ENCODE measurements around the gene MLIP.
A peak's percentile ranks its signal among the peaks of the same experiment; 100 is the strongest.

MLIP gene

DNA sequence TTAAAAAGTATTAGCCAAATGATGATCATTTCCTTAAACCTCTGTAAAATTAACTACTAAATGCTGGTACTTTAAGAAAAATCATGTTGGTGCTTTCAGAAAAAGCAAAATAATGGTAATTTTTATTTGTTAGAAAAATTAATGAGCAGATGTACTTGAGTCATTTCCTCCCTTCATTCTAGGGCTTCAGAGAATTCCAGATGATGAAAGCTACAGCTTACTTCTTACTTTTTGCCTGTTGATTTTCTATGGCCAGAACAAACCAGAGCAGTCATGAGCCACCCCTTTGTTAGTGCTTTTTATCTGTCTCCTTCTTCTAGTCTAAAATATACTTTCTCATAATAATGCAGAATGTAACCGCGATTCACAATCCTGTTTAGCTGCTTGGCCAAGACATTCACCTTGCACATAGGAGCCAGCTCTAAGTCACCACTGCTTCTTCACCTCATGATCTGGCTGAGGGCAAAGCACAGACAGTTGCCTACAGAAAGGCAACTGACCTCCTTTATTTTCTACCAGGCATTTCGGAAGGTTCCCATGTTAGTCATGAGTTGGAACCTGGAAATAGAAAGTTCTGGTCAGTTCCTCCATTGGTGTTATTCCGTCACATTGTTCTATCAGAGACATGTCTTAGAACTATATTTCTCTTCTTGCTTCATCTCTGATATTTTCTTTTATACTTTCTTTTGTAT is 153.5 kb downstream of the MLIP start:
- no peak for FAIRE-seq
- DNase-seq (ENCODE audit: insufficient read length, low spot score): no peak

DNA sequence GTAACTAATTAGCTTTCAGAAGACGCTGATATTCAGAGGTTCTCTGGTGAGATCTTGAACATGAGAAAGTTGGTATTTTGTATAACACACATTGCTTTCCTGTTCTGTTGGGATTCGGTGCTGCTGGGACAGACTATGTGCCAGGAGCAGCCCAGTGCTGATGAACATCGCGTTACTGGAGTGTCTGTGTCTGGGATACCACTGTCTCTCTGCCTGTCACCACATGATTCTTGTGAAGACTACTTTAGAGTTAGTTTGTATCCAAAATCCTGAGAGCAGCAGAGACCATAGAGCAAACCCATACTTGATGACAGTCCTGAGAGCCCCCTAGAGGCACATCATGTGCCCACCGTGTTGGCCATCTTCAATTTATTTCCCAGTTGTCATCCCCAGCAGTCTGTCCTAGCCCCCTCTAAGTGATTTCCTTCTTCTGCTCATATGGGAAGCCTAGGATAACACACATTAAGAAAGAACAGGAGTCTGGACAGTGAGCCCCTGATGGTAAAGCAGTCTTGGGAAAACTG is 155.2 kb downstream of the MLIP start:
- DNase-seq (ENCODE audit: insufficient read length, low spot score) (no peak), FAIRE-seq (no peak)

DNA sequence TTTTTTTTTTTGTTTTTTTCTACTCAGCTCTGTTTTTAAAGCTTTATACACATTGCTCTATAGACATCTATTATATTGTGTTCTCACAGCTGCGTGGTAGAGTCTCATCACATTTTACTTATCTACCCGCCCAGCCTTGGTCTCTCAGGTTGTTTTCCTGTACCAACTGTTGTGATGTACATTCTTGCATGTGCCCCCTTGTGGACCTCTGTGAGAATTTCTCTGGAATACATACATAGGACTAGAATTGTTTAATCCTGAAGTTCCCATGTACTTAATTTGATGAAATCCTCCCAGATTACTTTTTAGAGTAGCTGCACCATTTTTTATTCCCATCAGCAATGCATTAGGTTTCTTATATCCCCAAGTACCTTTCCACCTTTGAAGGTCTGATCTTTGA is 156.6 kb downstream of the MLIP start:
- DNase-seq (ENCODE audit: insufficient read length, low spot score) (no peak), FAIRE-seq (peak; percentile 51)

DNA sequence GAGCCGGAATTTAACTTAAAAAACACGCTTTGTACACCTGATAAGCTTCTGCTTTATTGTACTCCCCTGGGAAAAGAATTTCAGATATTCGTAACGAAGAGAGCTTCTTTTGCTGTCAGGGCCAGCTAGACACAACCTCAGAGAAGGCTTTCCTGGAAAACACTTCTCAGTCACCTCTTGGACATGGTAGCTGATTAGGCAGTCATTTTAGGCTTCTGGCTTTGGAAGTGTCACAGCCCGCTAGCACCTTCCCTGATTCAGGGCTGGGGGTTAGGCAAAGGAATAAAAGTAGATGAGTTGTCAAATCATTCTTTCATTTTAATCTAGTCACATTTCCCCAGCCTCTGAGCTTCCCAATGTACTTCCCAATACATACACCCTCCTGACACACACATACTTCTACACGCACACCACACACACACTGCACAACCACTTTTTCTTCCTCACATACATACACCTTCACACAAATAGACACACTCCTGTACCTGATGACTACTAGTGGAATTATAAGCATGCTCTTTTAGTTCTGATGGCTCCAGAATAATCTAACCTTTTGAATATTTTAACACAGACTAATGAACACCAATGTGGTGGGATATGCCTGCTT is 162.1 kb downstream of the MLIP start:
- FAIRE-seq (no peak), DNase-seq (ENCODE audit: insufficient read length, low spot score) (no peak)

DNA sequence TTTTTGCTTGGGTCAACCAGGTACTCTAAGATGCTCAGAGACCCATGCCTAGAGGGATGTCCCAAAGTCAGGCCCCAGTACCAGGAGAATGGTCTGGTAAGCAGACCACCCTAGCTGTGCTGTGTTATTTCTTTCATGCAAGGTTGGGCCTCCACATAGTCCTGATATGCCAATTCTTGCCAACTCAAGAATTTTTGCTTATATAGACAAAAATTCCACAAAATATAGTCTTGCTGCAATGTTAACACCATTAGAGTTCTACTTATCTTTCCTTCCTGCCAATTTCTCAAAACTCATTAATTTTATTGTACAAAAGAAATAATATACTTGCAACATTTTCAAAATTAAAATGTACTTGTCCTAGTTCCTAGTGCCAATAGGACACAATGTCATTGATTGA is 163.1 kb downstream of the MLIP start:
- FAIRE-seq: no peak

DNA sequence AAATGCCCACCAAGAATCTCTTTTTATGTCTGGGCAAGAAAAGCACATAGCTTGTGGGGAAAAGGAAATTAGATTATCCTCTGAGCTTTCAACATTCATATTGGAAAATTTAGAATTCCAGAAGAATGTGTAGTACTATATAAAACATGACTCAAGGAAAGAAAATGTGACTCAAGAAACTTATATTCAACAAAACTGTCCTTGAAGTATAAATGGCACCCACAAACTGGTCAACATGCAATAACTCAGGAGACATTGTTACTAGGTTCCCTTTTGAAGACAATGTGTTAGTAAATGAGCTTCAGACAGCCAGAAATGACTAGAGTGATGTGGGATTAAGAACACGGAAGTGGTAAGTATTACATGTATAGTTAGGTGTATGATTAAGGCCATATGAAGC is 170.9 kb downstream of the MLIP start:
- DNase-seq (ENCODE audit: insufficient read length, low spot score) (no peak), FAIRE-seq (peak; percentile 33)

More for the DNA sequence above, 163.1 kb downstream of the MLIP start:
- no peak for DNase-seq (ENCODE audit: insufficient read length, low spot score)

DNA sequence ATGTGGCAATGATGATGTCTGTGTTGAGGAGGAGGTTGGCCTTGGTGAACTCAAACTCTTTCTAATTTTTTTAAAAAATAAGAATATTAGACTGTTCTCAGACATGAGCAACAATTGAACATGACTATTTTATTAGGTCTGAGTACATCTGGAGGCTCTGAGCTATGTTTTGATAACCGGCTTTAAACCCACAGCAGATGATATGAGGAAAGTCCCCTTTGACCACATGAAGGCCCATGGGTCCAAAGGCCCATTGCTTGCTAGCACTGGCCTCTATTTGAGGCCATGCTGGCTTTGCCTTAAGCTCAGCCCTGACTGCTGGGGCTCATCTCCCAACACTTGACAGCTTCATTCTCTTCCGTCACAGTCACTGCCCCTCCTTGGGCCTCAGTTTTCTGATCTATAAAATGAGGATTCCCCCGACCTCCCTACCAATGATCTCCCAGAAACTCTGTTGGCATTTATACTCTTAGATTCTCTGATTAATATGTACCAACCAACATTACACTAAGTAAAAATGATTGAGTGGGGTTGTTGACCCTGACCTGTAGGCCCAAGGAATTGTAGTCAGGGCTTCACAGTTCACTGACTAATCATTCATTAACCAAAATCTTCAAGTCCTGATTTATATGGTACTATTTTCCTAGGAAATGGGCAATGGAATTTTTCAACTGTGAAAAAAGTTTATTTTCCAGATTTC is 173.1 kb downstream of the MLIP start:
- DNase-seq (ENCODE audit: insufficient read length, low spot score): no peak
- peak; percentile 26 for FAIRE-seq

DNA sequence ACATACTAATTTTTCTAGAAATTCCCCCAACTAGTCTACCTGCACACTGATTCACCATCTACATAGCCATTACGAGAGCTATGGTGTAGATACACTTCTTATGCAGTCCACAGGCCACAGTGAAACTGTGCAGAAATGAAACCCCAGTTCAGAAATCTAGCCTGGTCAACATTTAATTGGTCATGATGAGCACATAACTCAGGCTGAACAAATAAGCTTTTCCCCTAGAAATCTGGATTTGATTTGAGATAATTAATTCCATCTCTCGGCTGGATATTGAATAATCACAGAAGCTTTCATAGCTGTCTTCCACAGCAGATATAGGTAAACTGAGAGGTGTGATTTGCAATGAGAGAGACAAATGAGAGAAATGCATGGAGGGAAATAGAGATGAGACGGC is 174.4 kb downstream of the MLIP start:
- DNase-seq (ENCODE audit: insufficient read length, low spot score) (no peak), FAIRE-seq (no peak)

DNA sequence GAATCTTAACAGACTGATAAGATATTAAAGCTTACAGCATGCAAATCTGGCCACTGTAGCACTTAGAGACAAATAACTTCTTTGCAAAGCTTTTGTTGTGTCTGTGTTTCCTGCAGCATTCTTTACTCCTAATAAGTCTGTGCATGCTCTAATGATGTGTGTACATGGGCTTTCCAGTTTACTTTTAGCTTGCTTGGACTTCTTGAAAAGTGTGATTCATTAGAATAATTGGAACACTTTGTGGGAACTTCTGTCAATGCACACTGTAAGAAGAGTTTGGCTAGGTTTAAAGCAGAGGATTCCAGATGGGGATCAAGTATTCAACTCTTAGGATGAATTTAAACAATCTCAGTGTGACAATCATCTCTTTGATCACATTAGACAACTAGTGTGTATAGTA is 174.9 kb downstream of the MLIP start:
- no peak for DNase-seq (ENCODE audit: insufficient read length, low spot score)
- no peak for FAIRE-seq

DNA sequence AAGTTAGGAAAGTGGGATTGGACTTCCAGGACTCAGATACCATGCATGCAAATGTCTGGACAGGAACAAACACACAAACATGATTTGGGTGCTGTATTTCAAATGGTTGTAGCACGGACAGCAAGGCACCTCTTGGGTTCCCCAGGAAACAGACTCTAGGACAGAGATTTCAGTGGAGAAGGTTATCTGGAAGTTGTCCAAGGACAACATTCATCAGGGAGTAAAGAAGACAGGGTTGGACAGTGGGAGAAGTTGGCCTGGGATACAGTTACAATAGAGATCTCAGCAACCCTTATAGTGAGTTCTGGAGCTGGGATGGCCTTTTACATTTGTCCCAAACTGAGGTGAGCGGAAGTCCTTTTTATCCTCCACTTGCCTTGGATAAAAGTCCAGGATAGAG is 177.2 kb downstream of the MLIP start:
- no peak for DNase-seq (ENCODE audit: insufficient read length, low spot score)
- no peak for FAIRE-seq

DNA sequence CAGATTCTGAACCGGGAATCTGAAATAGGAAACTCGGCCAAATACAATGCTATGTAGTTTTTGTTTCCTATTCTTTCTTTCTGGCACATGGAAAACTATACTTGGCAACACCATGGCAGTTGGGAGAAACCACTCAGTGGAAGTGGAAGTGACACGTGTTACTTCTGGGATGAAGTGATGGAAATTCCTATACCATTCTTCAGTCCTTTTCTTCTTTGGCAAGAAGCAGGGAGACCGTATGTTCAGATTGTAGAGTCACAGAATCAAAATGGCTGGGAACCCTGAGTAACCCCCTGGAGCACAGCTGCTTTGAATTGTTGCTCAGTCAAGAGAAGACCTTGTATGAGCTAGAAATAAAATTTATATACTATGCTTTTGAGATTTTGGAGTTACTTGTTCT is 178.2 kb downstream of the MLIP start:
- DNase-seq (ENCODE audit: insufficient read length, low spot score) (no peak), FAIRE-seq (no peak)

DNA sequence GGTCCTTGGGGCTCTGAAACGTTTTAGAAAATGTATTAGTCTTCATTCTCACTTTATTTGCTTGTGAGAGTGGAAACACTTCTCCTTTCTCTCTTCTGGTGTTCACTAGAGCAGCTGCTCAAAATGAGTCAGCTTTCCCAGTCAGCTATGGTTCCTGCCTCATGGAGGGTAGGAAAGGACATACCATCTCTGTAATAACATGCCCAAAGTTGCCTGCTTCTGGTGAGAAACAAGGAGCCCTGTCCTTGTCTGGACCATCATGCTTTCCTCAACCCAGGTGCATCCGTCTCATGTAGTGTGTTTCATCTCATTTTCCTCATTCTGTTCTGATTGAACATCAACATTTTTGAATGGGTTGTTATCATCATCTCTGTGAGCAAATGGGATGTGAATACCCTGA is 179.9 kb downstream of the MLIP start:
- FAIRE-seq: peak; percentile 95

DNA sequence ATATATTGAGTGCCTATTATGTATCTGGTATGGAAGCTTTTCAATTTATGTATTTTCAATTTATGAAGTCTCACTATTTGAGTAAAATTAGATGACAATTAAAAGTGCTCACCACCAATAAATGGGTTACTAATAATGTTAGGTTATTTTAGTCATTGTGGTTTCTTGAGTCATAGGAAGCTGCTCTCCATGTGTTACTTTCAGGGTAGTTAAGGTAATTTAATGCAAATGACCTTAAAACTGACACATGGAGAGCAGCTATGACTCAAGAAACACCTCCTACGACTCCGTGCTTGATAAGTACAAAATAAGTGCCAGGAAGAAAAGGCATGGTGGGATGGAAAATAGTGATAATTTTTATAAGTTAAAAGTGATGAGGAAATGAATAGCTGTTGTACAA is 180.5 kb downstream of the MLIP start:
- FAIRE-seq: peak; percentile 70
- DNase-seq (ENCODE audit: insufficient read length, low spot score): peak; percentile 28

More for the DNA sequence above, 179.9 kb downstream of the MLIP start:
- no peak for DNase-seq (ENCODE audit: insufficient read length, low spot score)

DNA sequence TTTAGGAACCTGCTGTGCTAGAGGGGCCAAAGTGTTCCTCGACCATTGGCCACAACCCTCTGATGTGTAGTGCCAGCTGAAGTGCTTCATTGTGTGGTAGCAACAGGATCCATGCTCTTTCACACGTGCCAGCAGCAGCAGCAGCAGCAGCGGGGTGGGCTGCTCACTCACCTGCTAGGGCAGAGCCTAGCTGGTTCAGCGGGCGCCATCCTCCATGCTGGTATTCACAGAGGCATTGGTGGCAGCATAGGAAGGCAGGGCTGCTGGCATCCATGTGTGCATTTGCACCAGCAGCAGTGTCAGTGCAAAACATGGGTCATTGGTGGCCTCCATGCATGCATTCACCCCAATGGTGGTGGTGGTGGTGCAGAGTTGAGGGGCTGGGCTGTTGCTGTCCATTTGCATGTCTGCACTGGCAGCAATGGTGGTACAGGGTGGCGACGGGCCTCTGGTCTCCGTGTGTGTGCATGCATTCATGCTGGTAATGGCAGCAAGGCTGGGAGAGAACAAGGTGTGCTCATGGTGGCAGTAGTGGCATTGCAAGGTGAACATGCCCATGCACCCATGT is 183.8 kb downstream of the MLIP start:
- DNase-seq (ENCODE audit: insufficient read length, low spot score) (no peak), FAIRE-seq (no peak)

DNA sequence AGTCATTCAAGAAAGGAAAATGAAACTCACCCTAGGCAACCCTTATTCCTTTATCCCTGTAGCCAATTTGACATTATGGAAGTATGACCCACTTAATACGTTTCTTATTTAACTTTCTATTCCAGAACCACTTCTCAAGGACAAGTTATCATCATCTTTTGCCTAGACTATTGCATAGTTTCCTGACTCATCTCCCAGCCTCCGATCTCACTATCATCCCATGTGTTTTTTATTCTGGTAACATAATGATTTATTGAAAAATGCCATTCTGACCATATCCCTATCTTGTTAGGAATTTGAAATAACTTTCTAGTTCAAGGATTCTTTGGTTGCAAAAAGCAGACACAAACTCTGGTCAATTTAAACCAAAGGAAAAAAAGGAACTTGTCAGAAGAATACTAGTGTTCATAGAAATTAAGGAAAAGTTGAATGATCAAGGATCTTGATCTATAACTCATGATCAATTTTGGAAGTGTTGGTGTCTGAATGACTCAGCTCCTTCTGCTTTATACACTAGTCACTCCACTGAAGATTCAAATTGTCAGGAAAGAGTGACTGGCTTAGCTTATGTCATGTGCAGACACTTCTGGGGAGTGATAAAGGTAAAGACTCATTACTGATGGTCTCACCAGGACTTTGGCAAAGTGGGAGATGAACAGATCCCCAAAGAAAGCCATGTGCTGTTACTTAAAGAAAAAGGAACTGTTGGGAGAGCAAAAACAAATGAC is 188.5 kb downstream of the MLIP start:
- DNase-seq (ENCODE audit: insufficient read length, low spot score): no peak
- FAIRE-seq: no peak

DNA sequence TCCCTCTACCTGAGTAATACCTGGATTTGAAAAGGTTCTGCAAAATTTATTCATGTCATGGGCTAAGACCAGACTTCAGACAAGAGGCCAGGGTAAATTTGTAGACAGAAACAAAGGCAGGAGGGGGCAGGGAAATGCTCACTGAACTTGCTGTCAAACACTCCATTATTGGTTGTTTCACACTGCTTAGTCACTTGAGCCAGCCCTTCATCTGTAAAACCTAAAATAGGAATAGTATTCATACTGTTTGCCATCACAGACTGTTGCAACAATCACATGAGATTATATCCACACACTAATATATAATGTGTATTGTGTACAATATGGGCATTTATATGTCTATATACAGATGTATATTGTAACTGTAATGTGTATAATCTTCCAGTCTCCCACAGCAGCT is 190.5 kb downstream of the MLIP start:
- peak; percentile 35 for FAIRE-seq
- DNase-seq (ENCODE audit: insufficient read length, low spot score): no peak

DNA sequence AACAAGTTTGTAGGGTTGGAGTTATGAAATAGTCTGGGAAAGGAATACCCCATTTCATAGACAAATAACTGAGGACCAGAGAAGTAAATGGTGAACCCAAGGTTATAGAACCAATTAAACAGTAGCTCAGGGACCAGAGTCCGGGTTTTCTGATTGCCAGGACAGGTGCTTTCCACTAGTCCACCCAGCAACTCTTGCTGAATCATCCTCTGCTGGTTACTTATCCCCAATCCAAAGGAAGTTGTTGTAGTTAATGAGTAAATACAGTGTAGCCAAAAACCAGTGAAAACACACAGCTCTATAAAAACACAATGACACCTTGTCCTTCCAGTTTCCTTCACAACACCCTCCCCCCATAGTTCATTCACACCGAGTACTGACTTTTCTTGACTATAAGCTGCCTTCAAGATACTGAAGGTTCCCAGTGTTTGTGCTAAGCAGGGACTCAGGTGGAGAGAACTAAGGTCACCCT is 196.2 kb downstream of the MLIP start:
- no peak for DNase-seq (ENCODE audit: insufficient read length, low spot score)
- FAIRE-seq: peak; percentile 86

DNA sequence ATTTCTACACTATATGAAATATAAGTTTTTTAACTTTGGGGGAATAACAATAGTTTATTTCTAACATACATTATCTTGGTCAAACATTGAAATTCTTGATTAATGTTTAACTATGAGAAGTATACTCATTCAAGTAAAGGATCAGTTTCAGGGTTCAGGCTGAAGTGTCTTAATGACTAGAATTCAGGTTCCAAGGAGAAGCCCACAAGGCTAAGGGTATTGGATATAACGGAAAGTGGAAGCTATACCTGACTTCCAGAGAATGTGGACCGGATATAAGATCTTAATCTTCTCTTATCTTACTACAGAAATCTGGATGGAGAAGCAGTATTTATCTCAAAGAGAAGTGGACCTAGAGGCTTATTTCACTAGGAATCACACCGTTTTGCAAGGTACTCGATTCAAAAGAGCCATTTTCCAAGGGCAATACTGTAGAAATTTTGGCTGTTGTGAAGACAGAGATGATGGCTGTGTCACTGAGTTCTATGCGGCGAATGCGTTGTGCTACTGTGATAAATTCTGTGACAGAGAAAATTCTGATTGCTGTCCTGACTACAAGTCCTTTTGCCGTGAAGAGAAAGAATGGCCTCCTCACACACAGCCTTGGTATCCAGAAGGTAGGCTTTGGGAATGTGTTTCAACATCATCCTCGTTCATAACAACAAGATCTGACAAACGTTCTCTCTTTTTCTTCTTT is 197.2 kb downstream of the MLIP start, which contains the start of gene TINAG:
TSS of gene TINAG (plus strand) at position 153 of the 697 bp plus-strand sequence. CDS start at position 263, 110 bp downstream.
- FAIRE-seq (peak; percentile 40), DNase-seq (ENCODE audit: insufficient read length, low spot score) (no peak)

DNA sequence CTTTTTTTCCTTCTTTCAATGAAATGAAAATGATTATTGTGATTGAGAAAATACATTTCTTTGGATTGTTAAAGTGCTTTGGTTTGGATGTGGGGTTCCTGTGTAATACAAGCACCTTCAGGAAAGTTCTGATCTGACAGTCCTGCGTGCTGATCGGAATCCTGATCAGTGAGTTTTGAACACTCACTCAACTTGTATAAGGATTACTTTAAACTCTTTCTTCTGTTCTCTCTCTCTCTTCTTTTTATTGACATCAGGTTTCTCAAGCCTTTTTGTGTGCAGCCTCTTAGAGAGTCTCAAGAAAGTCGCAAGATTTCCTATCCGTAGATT is 197.7 kb downstream of the MLIP start:
- FAIRE-seq (no peak), DNase-seq (ENCODE audit: insufficient read length, low spot score) (no peak)
